HG03354 (cell line): ENCODE results near the gene ZCCHC17.
"Not testable (repeated sequence)": the region's sequence is repeated elsewhere in the genome, so short reads cannot be mapped to it uniquely, and the experiment has no call there.

Experiments used
- ATAC-seq: cut with Tn5 transposase; IDR thresholded peaks from one replicate; pipeline ENCODE4 v1.9.1; 2021; ENCODE audit warnings: mild to moderate bottlenecking; ENCODE audit not compliant: unreplicated experiment, poor library complexity, severe bottlenecking

Gene ZCCHC17, protein sequence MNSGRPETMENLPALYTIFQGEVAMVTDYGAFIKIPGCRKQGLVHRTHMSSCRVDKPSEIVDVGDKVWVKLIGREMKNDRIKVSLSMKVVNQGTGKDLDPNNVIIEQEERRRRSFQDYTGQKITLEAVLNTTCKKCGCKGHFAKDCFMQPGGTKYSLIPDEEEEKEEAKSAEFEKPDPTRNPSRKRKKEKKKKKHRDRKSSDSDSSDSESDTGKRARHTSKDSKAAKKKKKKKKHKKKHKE

DNA sequence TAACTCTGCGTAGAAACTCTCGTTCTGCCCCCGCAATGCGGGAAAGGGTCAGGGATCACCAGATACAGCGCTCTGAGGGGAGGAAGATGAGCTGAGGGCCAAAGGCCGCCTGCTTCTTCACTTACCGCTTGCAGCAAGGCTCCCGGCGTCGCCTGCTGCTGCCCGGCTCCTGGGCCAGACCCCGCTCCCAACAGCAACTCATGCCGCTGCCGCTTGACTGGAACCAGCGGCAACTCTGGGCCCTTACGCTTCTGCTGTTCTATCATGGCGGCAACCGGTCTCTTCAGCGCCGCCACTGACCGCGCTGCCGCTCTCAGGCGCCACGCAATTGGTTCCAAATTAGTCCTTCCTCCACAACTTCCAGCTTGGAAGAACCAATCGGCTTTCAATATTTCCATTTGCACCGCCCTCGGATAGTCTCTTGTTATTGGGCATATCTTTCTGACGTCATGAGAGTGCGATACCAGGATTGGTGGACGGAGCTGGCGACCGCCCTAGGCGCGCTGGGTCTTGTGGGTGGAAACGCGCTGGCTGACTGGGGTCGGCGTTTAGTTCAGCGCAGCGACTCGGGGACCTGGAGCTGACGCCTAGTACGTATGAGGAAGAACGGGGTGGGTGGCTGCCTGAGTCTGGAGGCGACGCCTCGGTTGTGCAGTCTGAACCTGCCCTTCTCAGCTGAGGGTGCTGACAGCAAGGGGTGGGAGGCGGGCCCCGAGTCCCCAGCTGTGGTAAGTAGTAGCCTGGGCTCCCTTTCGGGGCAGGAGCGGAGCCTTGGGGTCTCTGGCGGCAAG lies at the start of gene ZCCHC17, which contains the start of gene SNRNP40:
Gene ZCCHC17, plus strand, starts transcription at position 547 of the 791 bp plus-strand sequence. CDS start 13,067 bp downstream, outside the sequence.
Gene SNRNP40, minus strand, starts transcription at position 303 of the 791 bp plus-strand sequence. Its CDS starts 37 bp downstream, at position 266.
- peak; percentile 97 for ATAC-seq

- ATAC-seq, result no peak
These were observed 48.6 kb upstream of the ZCCHC17 start for GRCh38 chr1:31248276-31248675.

GRCh38 chr1:31249854-31250253 lies 47.0 kb upstream of the ZCCHC17 start:
- no peak for ATAC-seq

- no peak for ATAC-seq
These were observed 39.6 kb upstream of the ZCCHC17 start for GRCh38 chr1:31257213-31257612.

GRCh38 chr1:31258581-31258980 lies 38.3 kb upstream of the ZCCHC17 start:
- no peak for ATAC-seq

DNA sequence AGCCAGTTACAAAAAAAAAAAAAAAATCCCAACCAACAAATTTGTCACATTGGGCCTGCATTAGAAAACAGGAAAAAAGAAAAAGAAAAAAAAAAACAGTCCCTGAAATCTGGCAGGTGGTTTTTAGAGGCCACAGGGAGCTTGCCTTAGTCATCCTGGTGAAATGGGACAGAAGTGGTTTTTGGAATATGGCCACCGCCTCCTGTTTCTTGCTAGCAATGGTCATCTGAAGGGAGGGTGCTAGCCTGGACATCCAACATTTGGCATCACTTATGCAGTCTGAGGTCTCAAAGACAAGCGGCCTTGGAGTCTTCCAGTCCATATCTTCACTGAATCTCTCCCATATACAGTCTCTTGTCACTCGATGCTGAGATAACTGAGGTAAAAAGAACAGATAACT lies 37.1 kb upstream of the ZCCHC17 start:
- ATAC-seq, result no peak

DNA sequence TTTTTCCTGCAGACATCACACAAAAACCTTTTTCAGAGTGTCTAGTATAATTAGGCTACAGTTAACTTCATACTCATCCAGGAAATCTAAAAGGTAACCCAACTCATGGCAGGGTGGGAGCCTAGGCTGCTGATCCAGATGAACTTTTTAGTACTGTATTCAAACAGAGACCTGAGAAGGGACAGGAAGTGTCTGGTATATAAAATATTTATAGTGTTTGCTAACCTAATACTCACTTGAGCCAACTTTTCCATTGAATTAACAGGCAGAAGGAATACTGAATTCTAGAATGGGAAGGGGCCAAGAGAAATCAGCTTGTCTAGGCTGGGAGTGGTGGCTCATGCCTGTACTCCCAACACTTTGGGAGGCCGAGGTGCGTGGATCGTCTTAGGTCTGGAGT lies 34.9 kb upstream of the ZCCHC17 start:
- no peak for ATAC-seq

- ATAC-seq, result not testable (repeated sequence)
These were observed 34.4 kb upstream of the ZCCHC17 start for GRCh38 chr1:31262393-31262792.

- ATAC-seq, result no peak
These were observed 33.4 kb upstream of the ZCCHC17 start for GRCh38 chr1:31263408-31263807.

GRCh38 chr1:31264790-31265386 lies 31.9 kb upstream of the ZCCHC17 start:
- no peak for ATAC-seq

- ATAC-seq, result no peak
These were observed 30.3 kb upstream of the ZCCHC17 start for GRCh38 chr1:31266547-31266946.

DNA sequence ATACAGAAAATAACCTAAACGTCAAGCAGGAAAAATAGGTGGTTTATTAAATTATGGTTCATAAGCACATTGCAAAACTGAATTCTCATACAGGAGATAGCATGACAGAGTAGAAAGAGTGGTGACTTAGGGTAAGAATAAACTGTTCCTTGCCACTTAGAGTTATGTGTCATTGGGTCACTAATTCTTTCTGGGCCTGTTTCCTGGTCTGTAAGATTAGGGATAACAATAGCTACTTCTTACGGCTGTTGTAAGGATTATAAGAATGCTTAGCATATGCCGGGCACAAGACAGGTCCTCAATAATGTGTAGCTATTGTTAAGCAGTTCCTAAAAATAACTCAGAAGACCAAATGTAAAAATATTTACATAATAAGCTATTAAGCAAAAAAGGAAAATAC lies 24.5 kb upstream of the ZCCHC17 start:
- no peak for ATAC-seq

- ATAC-seq, result no peak
These were observed 23.2 kb upstream of the ZCCHC17 start for GRCh38 chr1:31273619-31274018.

DNA sequence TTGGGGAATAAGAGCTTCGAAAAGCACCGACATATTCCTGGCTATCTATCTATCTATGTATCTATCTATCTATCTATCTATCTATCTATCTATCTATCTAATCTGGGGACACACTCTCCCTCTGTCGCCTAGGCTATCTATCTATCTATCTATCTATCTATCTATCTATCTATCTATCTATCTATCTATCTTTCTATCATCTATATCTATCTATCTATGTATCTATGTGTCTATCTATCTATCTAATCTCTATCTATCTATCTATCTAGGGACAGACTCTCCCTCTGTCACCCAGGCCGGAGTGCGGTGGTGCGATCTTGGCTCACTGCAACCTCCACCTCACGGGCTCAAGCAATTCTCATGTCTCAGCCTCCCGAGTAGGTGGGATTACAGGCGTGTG lies 14.4 kb upstream of the ZCCHC17 start:
- ATAC-seq, result not testable (repeated sequence)

- not testable (repeated sequence) for ATAC-seq
These were observed 9.0 kb upstream of the ZCCHC17 start for GRCh38 chr1:31287791-31288190.

GRCh38 chr1:31289021-31289420 lies 7.8 kb upstream of the ZCCHC17 start:
- no peak for ATAC-seq

- no peak for ATAC-seq
These were observed 852 bp upstream of the ZCCHC17 start for GRCh38 chr1:31295874-31296485.

- ATAC-seq, result no peak
These were observed 730 bp downstream of the ZCCHC17 start for GRCh38 chr1:31297277-31298247.

DNA sequence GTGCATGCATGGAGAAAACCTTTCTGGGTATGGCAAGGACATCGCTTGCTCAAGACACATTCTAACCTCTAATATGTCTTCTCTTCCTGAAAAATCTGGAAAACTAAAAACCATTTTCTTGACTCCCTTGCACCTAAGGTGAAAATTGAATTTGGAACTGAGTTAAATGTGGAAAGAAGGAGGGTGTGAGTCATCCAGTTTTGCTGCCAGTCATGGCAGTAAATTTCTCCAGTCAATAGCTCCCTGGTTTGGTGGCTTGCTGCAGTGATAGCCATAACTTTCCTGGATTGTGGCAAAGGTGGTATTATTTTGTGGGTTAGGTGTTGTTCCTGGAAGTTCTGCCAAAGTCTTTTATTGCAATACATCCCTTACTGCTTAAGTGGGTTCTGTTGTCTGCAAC lies 2.5 kb downstream of the ZCCHC17 start:
- ATAC-seq, result no peak
